Left lobe of liver (tissue), 2 donors: ENCODE results near the gene ZNF479. TPM values are rescaled to one million over a fixed set of nuclear protein-coding genes. Genes with fewer than 3 reads are reported as not detected.
"Not testable (repeated sequence)": the region's sequence is repeated elsewhere in the genome, so short reads cannot be mapped to it uniquely, and the experiment has no call there.

ENCODE experiments used
- ATAC-seq: fragments of 200-7000 bp; cut with Tn5 transposase; one replicate; pipeline ENCODE4 v1.9.1; 2020; ENCODE audit warnings: mild to moderate bottlenecking, moderate library complexity
- DNase-seq: peaks from one replicate; pipeline ENCODE4 v3.0.0-alpha.2; 2020; ENCODE audit warnings: low spot score
- total RNA-seq: library from RNA; stranded (reverse); gene quantifications from one replicate; pipeline ENCODE4 v1.2.1, GENCODE V29; 2021
- donor health status: DM: no; HTN: no; CAD: no; lungs with moderate emphysema.
- donor health status: DM: no; HTN: yes; CAD: no.

Gene ZNF479
- not detected for total RNA-seq

DNA sequence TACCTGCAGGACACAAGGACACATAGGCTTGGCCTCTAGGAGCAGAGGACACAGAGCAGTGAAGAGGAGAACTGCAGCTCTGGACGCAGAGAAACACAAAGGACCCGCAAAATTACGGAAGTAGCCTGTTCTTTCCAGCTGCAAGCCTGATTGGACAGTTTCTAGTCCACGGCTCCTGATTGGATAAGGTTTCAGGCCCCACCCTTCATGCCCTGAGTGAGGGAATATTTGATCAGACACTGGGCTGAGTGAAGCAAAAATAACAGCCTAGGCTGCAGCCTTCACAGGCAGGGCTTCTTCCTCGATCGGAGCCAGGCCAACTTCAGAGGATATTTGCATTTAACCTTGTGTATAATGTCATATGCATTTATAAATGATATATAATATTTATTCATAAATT, at the start of gene ZNF479:
TSS of gene ZNF479 (minus strand) at position 101 of the 400 bp plus-strand sequence. CDS start 112 bp downstream, outside the sequence.
- ATAC-seq, DNase-seq: not testable (repeated sequence)

DNA sequence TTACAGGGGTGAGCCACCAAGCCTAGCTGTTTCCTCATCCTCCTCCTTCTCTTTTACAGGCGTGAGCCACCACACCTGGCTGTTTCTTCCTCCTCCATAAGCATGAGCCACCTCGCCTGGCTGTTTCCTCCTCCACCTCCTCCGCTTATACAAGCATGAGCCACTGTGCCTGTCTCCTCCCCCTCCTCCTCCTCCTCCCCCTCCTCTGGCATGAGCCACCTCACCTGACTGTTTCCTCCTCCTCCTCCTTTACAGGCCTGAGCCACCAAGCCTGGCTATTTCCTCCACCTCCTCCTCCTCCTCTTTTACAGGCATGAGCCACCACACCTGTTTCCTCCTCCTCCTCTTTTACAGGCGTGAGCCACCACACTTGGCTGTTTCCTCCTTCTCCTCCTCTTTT, 49.8 kb upstream of the ZNF479 start:
- ATAC-seq, result no peak

DNA sequence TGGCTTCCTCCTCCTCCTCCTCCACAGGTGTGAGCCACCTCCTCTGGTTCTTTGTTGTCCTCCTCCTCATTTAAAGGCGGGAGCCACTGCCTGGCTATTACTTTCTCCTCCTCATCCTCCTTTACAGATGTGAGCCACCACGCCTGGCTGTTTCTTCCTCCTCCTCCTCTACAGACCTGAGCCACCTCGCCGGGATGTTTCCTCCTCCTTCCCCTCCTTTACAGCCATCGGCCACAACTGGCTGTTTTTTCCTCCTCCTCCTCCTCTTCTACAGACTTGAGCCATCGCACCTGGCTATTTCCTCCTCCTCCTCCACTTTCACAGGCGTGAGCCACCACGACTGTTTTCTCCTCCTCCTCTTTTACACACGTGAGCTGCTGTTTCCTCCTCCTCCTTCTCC, 49.0 kb upstream of the ZNF479 start:
- no peak for DNase-seq
- ATAC-seq, result no peak

More for the DNA sequence above, 49.8 kb upstream of the ZNF479 start:
- no peak for DNase-seq

DNA sequence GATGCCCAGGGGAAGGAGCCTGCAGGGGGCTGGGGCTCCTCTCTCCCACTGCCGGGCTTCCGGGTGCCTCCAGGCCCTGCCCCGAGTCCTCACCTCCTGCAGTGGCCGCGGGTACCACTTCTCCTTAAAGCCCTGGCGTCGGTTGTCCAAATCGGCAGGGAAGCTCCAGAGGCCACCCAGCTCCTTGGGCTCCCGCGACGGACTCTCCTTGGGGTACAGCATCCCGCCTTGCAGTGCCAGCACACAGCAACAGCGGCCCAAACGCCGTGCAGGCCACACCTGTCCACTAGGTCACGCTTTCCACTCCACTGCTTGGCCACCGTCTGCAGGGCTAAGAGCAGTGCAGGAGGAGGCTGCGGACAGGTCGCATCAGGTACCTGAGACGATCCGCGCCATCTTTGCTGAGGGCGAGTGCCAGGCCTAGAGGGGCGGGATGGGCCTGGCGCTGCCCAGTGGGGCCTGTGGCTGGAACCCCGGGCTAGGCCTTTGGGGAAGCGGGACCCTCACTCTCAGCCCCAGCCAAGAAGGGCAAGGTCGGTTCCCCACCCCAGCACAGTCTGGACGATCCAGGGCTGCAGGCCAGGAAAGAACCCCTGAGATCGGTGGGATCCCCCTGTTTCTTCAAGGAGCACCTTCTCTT, 47.7 kb upstream of the ZNF479 start:
- no peak for DNase-seq
- no peak for ATAC-seq

DNA sequence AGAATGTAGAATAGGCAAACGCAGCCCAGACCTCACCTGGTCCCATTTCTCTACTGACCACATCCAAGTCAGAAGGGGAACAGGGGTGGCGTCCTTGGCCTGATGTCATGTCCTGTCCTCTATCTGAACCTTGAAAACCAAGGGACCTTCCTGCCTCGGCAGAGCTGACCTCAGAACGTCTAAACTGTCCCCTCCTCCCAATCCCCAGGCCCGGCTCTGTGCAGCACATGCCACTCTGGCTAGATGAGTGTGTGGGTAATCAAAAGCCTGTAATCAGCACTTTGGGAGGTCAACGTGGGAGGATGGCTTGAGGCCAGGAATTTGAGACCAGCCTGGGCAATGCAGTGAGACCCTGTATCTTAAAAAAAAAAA, 46.5 kb upstream of the ZNF479 start:
- DNase-seq (no peak), ATAC-seq (no peak)

DNA sequence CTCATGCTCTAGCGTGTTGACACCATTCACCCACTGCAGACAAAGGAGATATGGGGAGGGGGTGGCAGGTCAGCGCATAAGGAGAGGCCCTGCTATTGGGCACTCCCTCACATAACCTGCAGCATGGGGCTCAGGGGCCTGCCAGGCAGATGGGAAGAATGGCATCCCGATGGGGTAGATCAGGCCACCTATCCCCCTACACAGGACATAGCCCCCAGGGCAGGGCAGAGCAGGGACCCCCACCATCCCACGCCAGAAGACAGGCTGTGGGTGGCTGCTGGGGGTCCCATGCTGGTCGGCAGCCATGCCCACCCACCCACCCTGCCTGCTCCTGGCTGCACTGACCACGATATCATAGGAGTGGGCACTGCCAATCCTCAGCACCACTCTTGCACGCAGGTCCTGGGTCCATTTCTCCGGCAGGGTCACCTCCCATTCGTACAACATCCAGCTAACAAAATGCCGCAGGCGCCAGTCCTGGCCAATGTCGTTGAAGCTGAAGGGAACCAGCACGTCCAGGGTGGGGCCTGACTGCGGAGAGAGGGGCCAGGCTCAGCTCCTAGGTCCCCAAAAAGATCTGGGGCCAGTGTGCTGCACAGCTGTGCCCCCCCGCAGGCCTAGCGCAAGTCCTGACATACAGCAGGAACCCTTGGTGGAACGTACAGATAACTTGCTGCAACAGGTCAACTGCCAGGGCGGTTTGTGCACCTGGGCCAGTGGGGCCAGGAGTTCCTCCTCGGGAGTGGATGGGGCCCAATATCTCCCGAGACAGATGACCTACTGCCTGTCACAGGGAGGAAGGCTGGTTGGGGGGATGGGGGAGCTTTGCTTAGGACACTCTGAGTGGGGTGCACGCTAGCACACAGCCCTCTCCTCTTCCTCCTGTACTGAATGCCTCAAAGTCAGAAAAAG, 45.9 kb upstream of the ZNF479 start:
- no peak for ATAC-seq
- no peak for DNase-seq

DNA sequence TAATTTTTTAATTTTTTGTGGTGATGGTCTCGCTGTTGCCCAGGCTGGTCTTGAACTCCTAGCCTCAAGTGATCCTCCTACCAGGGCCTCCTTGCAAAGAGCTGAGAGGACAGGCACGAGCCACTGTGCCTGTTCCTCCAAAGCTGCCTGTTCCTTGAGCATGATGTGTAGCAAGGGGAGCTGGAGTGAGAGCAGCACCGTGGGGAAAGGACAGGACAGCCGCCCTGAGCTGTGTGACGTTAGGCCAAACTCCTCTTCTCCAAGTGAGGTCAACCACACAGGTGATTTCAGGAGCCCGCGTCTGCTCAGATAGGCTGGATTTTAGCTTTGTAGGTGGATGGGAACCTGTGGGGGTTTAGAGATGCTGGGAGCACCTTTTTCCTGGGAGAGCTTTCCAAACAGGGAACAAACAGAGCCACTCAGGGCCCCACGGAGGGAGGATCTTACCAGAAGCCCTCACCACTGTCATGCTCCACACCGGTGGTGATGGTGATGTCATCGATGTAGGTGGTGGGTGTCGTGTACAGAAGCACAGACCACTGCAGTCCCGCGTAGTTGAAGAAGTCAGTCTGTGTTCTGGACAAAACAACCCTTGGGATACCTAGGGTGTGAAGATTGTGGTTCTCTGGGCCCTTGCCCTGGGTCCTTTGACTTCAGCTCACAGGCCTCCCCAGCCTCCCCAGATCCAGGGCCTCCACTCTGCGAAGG, 44.8 kb upstream of the ZNF479 start:
- ATAC-seq (no peak), DNase-seq (no peak)

DNA sequence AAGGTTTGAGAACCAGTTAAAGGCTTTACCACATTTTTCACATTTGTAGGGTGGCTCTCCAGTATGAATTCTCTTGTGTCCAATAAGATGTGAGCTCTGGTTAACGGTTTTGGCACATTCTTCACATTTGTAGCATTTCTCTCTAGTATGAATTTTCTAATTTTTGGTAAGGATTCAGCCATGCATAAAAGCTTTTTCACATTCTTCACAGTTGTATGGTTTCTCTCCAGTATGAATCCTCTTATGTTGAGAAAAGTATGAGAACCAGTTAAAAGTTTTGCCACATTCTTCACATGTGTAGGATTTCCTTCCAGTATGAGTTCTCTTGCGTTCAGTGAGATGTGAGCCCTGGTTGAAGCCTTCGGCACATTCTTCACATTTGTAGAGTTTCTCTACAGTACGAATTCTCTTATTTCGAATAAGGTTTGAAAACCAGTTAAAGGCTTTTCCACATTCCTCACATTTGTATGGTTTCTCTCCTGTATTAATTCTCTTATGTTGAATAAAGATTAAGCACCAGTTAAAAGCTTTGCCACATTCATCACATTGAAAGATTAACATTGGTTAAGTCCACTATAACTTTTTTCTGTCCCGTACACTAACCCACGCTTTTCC, 33.2 kb upstream of the ZNF479 start:
- ATAC-seq (no peak), DNase-seq (no peak)

DNA sequence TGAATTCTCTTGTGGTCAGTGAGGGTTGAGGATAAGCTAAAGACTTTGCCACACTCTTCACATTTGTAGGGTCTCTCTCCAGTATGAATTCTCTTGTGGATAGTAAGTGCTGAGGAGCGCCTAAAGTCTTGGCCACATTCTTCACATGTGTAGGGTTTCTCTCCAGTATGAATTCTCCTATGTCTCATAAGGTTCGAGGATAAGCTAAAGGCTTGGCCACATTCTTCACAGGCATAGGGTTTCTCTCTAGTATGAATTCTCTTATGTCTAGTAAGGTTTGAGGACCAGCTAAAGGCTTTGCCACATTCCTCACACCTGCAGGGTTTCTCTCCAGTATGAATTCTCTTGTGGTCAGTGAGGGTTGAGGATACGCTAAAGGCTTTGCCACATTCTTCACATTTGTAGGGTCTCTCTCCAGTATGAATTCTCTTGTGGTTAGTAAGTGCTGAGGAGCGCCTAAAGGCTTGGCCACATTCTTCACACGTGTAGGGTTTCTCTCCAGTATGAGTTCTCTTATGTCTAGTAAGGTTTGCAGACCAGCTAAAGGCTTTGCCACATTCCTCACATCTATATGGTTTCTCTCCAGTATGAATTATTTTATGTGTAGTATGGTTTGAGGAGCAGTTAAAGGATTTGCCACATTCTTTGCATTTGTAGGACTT, 12.0 kb downstream of the ZNF479 start:
- DNase-seq, ATAC-seq: not testable (repeated sequence)
